ENCODE results near the gene HOXA7. TPM values are rescaled to one million over a fixed set of nuclear protein-coding genes. Genes with fewer than 3 reads are reported as not detected.

The HOXA7 gene
- total and polyA plus RNA-seq, 2 of the 8 experiments (the other 6 are each of a cell fraction or from before 2014, with no cell fraction given) = 0.03 TPM; not detected in 1

- Histone ChIP-seq H4K8ac (ENCODE audit: extremely low read depth, insufficient read depth, low read length) (no peak overlapping the region), H3K23ac (ENCODE audit: insufficient read length) (no peak overlapping the region), H2BK120ac (replicated peaks; ENCODE audit: low read depth, low read length) (no peak overlapping the region), H3K36me3 (ENCODE audit: control insufficient read depth in 2 of 4, insufficient read depth in 4 of 4, low read length in 3 of 4) (peaks cover 0 to 3% (median 0%) of the 10 kb centered on the region in 4 experiments; a peak in 2 of 8 replicates), H4K5ac (ENCODE audit: insufficient read length, low read depth, low read length) (no peak overlapping the region), H3K18ac (ENCODE audit: extremely low read depth, low read length) (no peak overlapping the region), H3K14ac (ENCODE audit: insufficient read length) (no peak overlapping the region), H2BK20ac (ENCODE audit: low read length) (no peak overlapping the region), H3K79me1 (ENCODE audit: low read depth, low read length) (no peaks in the 10 kb centered on the region), H3K4me3 (ENCODE audit: extremely low read depth in 1 of 4, insufficient read depth in 2 of 4, low read depth in 3 of 4, low read length in 4 of 4) (no peak overlapping the region), H3K4me2 (ENCODE audit: insufficient read depth in 1 of 2, low read depth in 2 of 2, low read length in 2 of 2) (no peak overlapping the region; a peak in 1 of 4 replicates), H3K4ac (replicated peaks; ENCODE audit: insufficient read length, low read depth, low read length) (no peak overlapping the region), H4K91ac (replicated peaks; ENCODE audit: insufficient read length, low read length) (no peak overlapping the region), H3K27ac (ENCODE audit: low read depth, low read length) (no peak overlapping the region), H2AFZ (ENCODE audit: low read length) (no peak overlapping the region), H3K9ac (replicated peaks in 1 of 4; ENCODE audit: extremely low read depth in 1 of 4, low read depth in 3 of 4, low read length in 3 of 4) (no peak overlapping the region), H2AK5ac (ENCODE audit: low read depth, low read length) (no peak overlapping the region), H2BK12ac (ENCODE audit: low read depth, low read length) (no peak overlapping the region), H3K9me3 (ENCODE audit: insufficient read depth in 2 of 2, low read depth in 1 of 2, low read length in 1 of 2) (no peaks in the 10 kb centered on the region), H3K27me3 (replicated peaks in 1 of 4; ENCODE audit: control insufficient read depth in 3 of 4, extremely low read depth in 1 of 4, insufficient read depth in 3 of 4, low read length in 3 of 4) (peaks cover 96 to 99% (median 97%) of the 10 kb centered on the region in 4 experiments), H2BK5ac (ENCODE audit: low read depth, low read length) (no peak overlapping the region), H3K56ac (replicated peaks; ENCODE audit: insufficient read length, low read depth, low read length) (no peak overlapping the region), H2BK15ac (ENCODE audit: low read length) (no peak overlapping the region), H3K4me1 (replicated peaks in 1 of 4; ENCODE audit: control insufficient read depth in 3 of 4, insufficient read depth in 4 of 4, low read length in 3 of 4) (peaks cover 0 to 15% (median 3%) of the 10 kb centered on the region in 4 experiments; a peak in 5 of 7 replicates), H3K79me2 (ENCODE audit: control insufficient read depth in 1 of 2, insufficient read depth in 2 of 2, low read length in 2 of 2) (no peaks in the 10 kb centered on the region), H4K20me1 (replicated peaks in 1 of 2; ENCODE audit: control insufficient read depth in 1 of 2, insufficient read depth in 2 of 2, low read length in 2 of 2) (peaks cover 27 to 40% of the 10 kb centered on the region in 2 experiments), H3K23me2 (ENCODE audit: low read depth, low read length) (no peaks in the 10 kb centered on the region)
- WGBS, 2 experiments (ENCODE audit: extremely low coverage in 1 of 2, insufficient coverage in 1 of 2, insufficient read length in 1 of 2, insufficient replicate concordance in 2 of 2, low coverage in 1 of 2, low lambda C conversion rate in 2 of 2, missing lambda C conversion rate in 1 of 2) = 32% methylated on average over 4 of the region's 4 CpGs; no CpG with 5 or more reads in 1 of the 2 experiments
- no peak for FAIRE-seq
- TF ChIP-seq KDM4A (IDR thresholded peaks at IDR 0.05; ENCODE audit: low read depth, low read length, severe bottlenecking) = no peak
- TF ChIP-seq CBX8 (IDR thresholded peaks at IDR 0.05; ENCODE audit: borderline replicate concordance, low read depth, low read length) = peak; percentile 26; the same call in 1 of the 2 replicates
- POLR2A ChIA-PET (ENCODE audit: partially characterized antibody) = no interaction called here
- no peak for DNase-seq (ENCODE audit: low read depth in 1 of 2, low spot score in 2 of 2)
- CTCF ChIA-PET (ENCODE audit: partially characterized antibody) = no interaction called here
These were observed 44.1 kb downstream of the HOXA7 start for GRCh38 chr7:27112361-27112760.

All from H1 (cell line).